Measurements from ENCODE around the gene WHRN.

The WHRN gene

DNA sequence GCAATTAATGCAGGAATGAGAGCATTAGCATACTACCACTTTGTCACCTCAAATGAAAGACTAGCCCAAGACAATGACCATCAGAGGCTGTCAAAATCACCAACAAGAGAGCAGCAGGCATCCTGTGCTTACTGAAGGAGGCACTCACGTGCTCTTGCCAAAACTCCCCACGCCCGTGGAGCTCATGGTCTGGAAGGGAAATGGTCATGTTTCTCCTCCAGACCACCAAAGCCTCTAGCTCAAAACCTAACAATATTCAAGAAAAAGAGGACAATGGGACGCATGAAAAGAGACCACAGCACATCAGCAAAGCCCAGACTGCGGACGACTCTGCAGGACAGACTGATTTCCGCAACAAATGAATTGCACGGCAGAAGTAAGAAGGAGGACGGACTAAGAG is 130.3 kb downstream of the WHRN start:
- no peak for DNase-seq

- DNase-seq = no peak
These were observed 131.1 kb downstream of the WHRN start for GRCh38 chr9:114373960-114374730.

DNA sequence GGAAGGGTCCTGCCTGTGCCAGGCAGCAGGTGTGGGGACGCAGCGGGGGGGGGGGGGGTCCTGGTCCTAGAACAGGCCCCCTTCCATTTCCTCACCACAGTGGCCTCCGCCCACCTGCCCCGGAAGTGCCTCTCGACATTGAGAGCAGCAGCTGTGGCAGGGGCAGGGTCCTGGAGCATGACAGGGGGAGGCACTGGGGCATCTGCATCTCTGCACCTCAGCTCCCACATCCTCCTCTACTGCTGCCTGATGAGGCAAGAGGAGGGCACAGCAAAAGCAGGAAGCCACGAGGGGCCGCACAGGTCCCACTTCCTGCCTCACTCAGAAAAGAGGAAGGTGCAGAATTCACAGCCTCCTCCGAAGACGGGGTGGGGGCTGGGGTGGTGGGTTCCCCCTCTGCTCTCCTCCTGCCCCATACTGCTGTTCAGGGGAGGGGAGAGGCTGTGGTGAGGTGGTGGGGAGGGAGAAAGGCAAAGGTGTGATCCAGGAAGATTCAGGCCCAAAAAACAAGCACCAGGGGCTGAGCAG is 132.3 kb downstream of the WHRN start:
- DNase-seq = peak; percentile 87

DNA sequence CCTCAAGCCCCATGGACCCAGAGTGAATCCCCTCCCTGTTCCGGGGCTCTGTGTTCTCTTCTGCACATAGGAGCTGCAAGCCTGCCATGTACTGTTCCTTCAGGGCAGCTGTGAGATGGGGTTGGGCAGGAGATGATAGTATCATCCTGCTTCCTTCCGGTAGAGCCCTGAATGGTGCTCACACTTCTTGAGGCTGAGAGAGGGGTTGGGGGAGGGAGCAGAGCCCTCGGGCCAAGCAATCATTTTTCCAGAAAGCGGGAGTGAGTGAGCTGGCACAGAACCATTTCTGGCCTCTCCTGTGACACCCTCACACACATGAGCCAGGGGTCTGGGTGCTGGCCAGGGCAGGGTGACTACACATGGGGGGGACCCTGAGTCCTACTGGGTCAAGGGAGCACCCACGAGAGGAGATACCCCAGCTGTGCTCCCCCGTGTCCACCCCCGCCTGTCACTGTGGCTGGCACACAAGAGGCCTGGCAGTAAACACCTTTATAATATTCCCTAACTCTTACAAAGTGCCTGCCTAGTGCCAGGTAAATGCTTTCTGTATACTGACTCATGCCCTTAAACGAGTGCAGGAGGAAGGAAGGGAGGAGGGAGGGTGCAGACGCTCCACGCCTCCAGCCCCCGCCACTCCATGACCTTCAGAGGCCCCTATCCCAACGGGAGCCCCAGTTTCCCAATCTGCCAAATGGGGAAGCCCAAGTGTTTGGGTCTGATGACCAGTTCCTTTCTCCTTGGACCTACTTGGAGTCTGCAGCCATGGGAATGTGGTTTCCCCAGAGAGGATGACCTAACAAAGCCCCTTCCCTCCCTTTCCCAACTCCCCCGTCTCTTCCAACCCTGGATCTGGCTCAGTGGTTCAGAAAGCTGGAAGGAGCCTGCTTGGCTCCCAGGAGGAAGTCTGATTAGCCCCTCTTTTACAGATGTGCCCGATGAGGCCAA is 133.0 kb downstream of the WHRN start:
- peak; percentile 8 for DNase-seq

DNA sequence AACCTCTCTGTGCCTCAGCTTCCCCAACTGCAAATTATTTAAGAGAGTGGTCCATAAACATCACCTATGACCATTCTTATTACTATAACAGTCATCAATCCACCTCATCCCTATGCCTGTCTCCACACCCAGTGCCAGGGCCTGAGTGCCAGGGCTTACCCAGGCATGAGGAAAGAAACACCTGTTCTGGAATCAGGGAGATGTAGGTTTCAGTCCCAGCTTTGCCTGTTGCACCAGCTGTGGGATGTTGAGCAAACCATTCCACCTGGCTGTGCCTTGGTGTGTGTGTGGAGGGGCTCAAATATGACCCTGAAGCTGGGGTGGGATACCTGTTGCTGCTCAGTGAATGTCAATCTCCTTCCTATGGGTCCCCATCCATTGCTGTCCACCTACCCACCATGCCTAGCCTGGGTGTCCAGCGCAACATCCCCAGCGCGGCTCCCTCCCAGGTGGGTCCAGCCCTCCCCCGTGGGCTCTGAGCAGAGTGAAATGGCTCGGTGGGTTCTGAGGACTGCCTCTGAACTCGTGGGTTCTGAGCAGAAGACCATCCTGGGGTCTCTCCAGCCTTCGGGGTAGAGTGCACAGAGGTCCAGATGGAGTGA is 133.8 kb downstream of the WHRN start:
- no peak for DNase-seq

GRCh38 chr9:114370968-114371320 is 134.3 kb downstream of the WHRN start:
- DNase-seq = no peak

DNA sequence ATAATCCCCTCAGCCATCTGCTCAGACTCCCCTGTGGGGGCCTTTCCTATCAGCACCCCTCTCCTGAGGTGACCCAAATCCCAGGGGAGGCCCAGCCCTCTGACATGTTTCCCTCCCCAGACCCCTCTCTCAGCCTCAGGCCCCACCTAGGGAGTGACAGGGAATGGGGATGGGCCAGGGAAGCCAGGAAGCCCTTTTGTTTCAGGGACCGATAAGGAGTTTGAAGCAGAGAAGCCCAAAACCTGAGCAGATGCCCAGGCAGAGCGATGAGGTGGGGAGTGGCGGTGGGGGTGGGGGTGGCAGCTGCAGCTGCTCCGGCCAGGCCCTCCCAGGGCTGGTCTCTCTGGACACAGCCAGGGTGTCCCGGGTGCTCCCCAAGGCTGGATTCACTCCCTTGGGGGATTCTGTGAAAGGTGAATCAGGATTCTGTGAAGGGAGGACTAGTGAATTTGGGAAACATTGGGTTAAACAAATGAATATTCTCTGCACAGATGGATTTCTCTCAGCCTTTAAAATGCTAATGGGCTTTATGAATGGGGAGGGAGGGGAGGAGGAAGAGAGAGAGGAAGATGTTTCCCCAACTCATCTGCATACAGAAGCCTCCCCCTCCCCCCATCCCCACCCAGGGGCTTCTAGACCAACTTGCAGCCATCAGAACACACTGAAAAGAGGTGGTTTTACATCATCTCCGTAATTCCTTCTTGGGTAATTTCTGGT is 134.9 kb downstream of the WHRN start:
- no peak for DNase-seq

- DNase-seq = no peak
These were observed 135.8 kb downstream of the WHRN start for GRCh38 chr9:114369216-114370130.

- no peak for DNase-seq
These were observed 137.3 kb downstream of the WHRN start for GRCh38 chr9:114367772-114368569.

DNA sequence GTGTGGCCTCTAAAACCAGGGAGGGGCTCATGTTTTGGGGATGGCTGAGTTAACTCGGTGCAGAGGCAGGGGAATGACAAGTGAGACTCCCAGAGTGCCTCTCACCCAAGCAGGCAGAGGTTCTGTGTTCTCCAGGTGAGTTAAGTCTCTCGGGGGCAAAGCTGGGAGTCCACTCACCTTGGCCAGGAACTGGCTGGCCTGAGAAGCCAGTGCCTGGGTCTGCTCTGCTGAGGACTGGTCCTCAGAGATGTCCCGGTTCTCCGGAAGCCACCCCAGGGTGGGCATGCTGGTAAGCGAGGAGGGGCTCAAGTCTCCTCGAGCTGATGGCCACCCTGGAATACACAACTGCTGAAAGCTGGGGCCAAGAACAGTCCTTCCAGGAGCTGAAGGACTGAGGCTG is 137.9 kb downstream of the WHRN start:
- no peak for DNase-seq

- DNase-seq = no peak
These were observed 138.7 kb downstream of the WHRN start for GRCh38 chr9:114366334-114367128.

DNA sequence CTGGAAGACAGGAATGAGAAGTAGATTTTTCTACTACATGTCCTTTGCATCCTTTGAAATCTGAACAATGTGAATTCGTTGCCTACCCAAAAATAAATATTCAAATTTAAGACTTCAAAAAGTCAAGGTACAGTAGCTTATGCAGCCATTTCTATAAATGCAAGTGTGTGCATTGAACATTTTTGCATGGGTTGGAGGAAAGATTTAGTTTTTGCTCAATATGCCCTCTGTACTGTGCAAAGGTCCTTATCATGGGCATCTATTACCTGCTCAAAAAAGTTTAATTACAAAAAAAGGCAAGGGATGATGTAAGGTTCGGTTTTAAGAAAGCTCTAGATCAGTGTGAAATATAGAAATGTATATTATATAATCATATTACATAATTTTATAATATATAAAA is 140.1 kb downstream of the WHRN start:
- no peak for DNase-seq

DNA sequence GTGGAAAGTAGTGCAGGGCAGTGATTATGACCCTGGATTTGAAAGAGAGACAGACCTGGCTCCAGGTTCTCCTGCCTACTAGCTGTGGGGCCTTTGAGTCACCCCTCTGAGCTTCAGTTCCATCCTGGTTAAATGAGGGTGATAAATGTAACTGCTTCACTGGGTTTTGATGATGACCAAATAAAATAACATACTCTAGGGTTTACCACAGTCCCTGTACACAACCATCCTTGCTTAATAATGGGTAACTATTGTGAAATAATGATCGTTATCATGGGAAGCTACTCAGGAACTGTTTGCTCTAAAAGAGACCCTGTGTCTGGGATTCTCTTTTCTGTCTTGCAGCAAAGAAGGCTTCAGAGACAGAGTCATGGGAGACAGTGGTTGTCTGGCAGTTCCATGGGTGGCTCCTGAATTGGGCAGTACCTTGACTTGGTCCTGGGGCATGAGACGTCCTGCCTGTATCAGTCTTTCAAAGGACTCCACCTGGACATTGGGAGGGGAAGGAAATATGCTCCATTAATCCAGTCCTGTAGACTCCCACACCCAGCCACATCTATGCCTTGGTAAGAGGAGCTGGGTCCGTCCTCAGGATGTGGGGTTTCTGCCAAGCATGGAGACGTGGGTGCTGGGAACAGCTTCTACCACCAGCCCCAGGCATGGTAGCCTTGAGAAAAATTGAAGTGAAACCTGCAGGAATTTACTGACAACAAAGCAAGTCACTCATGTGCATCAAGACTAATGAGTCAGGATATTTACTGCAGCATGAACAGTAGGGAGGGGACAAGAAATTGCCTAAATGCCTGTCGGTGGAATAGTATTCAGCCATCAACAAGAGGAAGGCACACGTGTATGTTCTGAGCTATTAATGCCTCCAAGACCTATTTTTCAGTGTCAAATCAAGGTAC is 140.9 kb downstream of the WHRN start:
- peak; percentile 47 for DNase-seq

GRCh38 chr9:114363424-114363823 is 141.8 kb downstream of the WHRN start:
- DNase-seq = no peak

- no peak for DNase-seq
These were observed 142.9 kb downstream of the WHRN start for GRCh38 chr9:114362394-114362793.

DNA sequence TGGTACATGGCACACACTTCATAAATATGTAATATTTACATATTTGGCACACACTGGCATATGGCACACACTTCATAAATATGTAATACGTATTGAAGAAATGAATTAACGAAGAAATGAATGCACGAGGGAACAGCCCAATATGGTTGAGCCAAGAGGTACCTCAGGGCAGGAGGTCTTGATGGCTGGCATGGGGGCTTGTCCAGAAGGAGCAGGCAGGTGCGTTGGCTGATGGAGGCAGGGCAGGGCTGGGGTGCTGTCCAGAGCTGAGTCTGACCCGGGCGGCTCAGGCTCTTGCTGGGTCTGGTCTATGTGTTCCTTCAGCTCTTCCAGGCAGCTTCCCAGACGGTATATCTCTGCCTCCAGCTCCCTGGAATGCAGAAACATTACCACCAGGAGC is 143.7 kb downstream of the WHRN start:
- DNase-seq = no peak

DNA sequence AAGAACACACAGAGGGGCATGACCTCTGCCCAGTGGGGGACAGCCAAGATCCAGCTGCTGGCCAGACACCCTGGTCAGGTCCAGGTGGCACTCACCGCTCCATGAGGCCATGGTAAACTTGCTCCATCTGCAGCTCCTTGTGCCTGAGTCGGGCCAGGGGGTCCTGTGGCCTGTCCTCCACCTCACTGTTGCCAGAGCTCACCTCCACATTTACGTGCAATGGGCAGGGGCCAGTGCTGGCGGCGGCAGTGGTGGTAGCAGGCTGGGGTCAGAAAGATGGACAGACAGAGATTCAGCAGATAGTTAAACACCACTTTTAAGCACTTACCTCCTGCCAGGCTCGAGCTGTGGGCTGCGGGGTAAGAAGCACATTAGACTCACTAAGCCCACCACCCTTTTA is 145.5 kb downstream of the WHRN start:
- no peak for DNase-seq

DNA sequence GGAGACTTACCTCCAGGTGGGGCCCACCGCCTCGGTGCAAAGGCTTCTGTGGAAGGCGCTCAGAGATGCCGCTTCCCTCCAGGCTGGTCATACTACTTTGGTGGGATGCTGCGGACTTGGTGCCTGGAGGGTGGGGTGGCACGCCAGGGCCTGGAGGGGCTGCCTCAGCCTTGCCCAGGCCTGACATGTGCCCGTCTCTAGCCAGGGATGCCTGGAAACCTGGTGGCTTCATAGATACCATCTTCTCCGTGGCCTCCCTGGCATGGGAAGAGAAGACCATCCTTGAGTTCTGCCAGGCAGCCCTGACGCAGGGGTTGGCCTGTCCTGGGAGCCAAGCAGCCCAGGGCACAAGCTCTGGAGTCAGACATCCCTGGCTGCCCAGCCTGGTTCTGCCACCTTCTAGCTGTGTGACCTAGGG is 147.4 kb downstream of the WHRN start:
- no peak for DNase-seq

DNA sequence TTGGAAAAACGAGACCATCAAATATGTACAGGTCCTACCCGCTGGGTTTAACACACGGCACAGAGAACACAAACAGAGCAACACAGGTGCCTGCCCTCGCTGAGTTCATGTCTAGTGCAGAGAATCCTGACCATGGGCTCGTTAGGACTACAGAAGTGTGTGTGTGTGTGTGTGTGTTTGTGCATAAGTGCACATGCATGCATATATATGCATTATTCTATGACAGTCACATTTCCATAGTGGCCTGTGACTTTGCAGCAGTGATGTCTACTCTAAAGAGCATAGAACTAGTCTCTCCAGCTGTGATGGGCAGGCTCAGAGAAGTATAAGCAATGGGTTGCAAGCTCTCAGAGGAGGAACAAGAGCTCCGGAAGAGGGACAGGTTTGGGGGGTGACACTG is 147.9 kb downstream of the WHRN start:
- no peak for DNase-seq

Measured in OCI-M1 (cell line).